H1 (cell line): ENCODE measurements around the gene TRNAU1AP. TPM values are rescaled to one million over a fixed set of nuclear protein-coding genes. Genes with fewer than 3 reads are reported as not detected.

Source experiments
- FOSL1 ChIP-seq: IDR thresholded peaks from 2 replicates; pipeline ENCODE4 v1.6.1; 2011; ENCODE audit warnings: mild to moderate bottlenecking, low read depth, low read length, moderate library complexity; ENCODE audit not compliant: insufficient read depth
- RFX5 ChIP-seq: IDR thresholded peaks from 2 replicates; pipeline ENCODE4 v1.6.1; 2011; ENCODE audit warnings: low read depth, low read length, improper control_type of control experiment, borderline replicate concordance
- RNF2 ChIP-seq: fragments of 200-900, 300-1000 bp; sonication (generic); IDR thresholded peaks from 2 replicates; pipeline ENCODE4 v1.7.1; 2016; ENCODE audit warnings: borderline replicate concordance, low read depth, mild to moderate bottlenecking, antibody characterized with exemption, low read length; ENCODE audit not compliant: poor library complexity, severe bottlenecking; ENCODE audit errors: missing control alignments
- SIX5 ChIP-seq: IDR thresholded peaks from 2 replicates; pipeline ENCODE4 v1.6.1; 2011; ENCODE audit warnings: mild to moderate bottlenecking, low read depth, low read length
- polyA plus RNA-seq, 7 experiments: library from polyadenylated mRNA; depleted of rRNA in 3 of 7; stranded (reverse) in 5 of 7; unstranded in 2 of 7; fragments of >200 nt in 5 of 7; fragments of 200-250 nt in 2 of 7; gene quantifications; 1 replicate in 5 of 7; 2 replicates in 1 of 7; 4 replicates in 1 of 7; pipeline versions ENCODE4 v1.2.1 to v1.2.3, GENCODE V29; 2011 to 2013; ENCODE audit warnings: missing spikeins in 2 of 7, mixed read lengths in 2 of 7
- total RNA-seq: library from RNA; stranded (reverse); fragmentation: NEBNext Ultra II Directional; extraction: Animal tissue kit (Norgen Biotek cat#: 25700); gene quantifications from 2 replicates; pipeline ENCODE4 v1.2.1, GENCODE V29; 2021

The TRNAU1AP gene
- total and polyA plus RNA-seq, 2 of the 8 experiments (the other 6 are each of a cell fraction or from before 2014, with no cell fraction given): 35.2 to 37.1 TPM

DNA sequence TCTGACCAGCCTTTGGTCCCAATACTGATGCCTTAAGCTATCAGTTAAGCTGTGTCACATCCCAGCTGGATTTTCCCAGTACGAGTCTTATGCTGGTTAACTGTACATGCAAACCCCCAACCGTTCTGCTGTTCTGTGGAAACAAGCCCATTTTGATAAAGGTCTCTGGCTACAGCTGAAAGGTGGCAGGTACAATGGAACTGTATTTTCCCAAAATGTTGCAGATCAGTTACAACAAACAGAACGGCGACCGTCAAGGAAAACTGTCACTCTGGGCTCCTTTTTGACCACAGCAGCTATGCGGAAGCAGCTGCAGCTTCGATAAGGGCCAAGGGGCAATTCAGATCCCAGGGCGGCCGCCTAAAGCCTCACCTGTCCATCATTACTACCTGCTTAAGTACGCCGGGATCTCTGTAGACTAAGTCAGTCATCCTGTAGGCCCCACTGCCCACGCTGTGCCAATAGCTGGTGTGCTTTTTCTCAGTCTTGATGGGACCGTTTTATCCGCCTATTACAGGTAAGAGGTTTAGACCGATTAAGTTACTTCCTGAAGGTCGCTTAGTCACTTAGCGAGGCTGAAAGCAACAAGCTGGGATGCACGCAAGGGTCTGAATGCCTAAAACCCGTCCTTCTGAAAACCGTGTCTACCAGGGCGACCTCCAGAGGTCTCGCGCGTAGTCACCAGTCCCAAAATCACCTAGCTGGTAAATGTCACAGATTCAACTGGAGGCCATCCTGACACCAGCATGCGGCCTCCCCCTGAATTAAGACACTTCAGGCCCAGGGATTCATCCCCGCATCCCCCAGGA lies 28.0 kb downstream of the TRNAU1AP start (continued):
- TF ChIP-seq RNF2 (no peak), RFX5 (no peak), FOSL1 (no peak), SIX5 (no peak)
